CD4-positive, alpha-beta T cell treated with Interleukin-6 for 4 hours (primary cell): ENCODE data around the gene ADRA1B.
A peak's percentile ranks its signal among the peaks of the same experiment; 100 is the strongest.

Experiments used
- DNase-seq: peaks from one replicate; pipeline ENCODE4 v3.0.0-alpha.2; 2020; ENCODE audit warnings: mixed read lengths

Gene ADRA1B

DNA sequence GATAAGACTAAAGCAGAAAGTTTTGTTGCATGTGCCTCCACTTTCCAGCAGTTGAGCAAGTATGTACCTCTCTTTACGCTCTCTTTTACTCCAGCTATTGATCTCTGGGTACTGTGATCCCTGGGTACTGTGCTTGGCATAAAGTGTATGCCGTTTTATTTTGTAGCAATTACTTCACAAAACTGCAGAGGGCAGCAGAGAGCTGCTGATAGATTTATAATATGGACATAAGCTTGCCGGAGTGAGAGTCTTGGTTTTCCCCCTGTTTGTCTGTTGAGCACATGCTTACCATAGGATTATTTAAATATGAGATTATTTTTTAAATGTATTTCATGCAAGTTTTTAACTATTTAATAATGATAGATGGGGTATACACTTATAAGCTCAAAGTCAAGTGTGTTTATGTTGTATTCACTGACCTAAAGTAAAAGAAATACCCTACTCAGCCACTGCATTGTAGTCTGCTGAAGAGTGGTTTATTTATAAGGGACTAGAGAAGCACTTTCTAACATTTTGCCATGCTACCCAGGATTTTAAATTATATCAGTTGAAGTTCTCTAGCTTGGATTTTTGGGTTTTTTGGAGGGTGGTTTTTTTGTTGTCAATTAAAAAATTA is 105.7 kb downstream of the ADRA1B start:
- DNase-seq, result peak; percentile 67
